HG03558 (cell line): ENCODE results near the gene EHBP1.
"Not testable (repeated sequence)": the region's sequence is repeated elsewhere in the genome, so short reads cannot be mapped to it uniquely, and the experiment has no call there.

Experiments
- ATAC-seq: cut with Tn5 transposase; IDR thresholded peaks from one replicate; pipeline ENCODE4 v1.9.1; 2021; ENCODE audit warnings: moderate number of reproducible peaks; ENCODE audit not compliant: unreplicated experiment; ENCODE audit errors: extremely low read depth

EHBP1 gene

DNA sequence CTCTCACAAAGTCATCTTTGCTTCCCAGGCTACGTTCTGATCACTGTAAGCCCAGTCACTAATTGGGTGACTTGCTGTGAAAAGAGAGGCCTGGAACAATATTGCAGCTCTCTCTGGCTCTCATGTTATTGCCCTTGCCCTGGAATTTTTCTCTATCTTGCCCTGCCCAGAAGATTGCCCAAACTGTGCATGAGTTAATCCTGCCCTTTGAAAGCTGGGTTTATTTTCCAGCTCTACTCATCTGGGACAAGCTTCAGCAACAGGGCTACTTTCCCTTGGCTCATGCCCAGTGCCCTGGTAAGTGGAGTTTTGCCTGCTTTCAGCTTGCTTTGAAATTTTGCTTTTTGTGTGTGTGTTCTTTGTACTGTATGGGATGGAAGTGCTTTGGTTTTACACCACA is 6.9 kb upstream of the EHBP1 start:
- ATAC-seq, result no peak

DNA sequence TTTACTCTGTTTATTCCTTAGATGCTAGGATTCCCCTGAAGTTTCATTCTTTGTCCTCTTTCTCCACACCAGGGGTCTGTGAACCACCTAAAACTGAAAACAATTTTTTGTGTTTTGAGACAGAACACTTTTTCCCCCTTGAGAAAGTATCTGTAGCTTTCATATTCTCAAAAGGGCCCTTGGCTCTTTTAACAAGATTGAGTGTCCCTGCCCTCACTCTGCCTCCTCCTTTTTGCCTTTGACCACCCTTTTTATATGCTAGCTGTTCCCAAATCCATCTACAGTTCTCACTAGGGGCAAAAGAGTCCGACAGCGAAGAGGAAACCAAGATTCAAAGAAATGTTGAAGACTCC is 883 bp upstream of the EHBP1 start:
- no peak for ATAC-seq

DNA sequence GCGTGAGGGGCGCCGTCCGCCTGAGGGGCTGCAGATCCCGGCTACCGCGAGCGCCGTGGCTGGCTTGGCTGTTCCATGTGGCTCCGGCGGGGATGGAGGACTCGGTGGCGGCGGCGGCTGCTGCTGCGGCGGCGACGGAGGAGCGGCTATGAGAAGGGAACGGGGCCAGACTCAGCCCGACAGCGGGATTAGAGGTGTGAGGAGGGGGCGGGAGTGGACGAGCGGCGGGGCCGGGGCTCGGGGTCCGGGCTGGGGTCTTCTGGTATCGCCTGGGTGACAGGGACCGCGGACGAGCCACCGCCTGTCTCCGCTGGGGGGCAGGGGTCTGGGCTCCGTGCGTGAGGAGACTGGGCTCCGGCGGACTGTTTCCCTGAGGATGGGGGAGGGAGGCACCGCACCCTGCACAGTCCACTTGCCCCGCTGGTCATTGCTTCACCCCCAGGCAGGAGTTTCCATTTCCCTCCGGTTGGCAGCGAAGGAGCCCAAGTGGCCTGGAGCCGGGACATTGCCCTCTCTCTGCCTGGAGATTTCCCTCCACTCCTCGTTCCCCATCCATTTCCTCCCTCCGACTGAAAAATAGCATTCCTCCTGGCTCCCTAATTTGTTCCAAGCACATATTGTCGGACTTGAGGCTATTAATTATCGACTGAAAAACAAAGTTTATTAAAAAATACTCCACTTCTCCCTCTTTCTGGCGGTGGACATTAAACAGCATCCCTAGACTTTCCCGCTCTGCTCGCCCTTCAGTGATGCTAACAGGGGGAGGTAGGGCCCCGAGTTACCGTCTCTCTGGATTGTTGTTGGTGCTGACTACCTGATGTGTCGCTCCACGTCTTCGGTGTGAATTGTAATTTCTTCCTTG is 577 bp downstream of the EHBP1 start:
- ATAC-seq, result no peak

DNA sequence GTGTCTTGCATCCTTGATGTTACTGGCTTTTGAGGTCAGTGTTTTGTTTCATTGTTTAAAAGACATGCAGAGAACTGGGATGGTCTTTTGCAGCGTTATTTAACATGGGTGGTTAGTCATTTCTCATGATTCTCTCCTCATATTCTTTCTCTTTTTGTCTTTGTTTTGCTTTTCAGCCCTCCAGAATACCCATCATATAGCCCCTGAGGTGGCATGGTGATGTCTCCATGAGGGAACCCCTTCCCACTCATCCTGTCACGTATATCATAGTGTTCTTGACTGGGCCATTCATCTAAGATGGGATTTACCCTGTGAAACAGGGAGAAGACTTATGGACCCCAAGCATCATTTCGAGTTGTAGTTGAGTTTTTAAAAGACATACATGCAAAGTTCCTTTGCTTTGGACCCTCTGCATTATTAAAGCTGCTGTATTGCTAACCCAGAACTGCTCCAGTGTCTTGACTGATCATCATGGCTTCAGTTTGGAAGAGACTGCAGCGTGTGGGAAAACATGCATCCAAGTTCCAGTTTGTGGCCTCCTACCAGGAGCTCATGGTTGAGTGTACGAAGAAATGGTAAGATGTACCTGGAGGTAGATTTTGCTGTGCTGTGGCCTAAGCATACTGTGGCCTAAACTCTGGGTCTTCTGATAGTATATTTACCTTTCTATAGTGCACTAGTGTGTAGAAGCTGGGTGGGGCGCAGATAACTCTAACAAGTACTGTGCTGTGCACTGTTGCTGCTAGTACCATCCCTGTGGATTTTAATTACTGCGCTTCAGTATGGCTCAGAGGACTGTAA is 1.4 kb downstream of the EHBP1 start:
- no peak for ATAC-seq

DNA sequence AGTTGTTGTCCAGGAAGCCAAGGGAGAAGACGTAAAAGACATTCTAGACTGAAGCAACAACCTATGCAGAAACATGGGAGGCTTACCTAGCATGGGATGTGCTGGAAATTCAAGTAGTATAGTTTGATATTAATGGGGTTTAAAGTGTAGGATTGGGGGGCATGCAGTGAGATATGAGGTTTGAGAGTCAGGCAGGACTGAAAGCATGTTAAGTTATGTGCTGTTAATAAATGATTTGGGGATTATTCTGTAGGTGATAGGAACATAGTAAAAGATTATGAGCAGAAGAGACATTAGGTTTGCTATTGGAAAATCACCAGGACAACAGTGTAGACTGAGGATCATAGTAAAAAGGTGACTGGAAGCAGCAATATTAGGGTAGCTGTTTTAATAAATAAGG is 3.2 kb downstream of the EHBP1 start:
- ATAC-seq, result no peak

DNA sequence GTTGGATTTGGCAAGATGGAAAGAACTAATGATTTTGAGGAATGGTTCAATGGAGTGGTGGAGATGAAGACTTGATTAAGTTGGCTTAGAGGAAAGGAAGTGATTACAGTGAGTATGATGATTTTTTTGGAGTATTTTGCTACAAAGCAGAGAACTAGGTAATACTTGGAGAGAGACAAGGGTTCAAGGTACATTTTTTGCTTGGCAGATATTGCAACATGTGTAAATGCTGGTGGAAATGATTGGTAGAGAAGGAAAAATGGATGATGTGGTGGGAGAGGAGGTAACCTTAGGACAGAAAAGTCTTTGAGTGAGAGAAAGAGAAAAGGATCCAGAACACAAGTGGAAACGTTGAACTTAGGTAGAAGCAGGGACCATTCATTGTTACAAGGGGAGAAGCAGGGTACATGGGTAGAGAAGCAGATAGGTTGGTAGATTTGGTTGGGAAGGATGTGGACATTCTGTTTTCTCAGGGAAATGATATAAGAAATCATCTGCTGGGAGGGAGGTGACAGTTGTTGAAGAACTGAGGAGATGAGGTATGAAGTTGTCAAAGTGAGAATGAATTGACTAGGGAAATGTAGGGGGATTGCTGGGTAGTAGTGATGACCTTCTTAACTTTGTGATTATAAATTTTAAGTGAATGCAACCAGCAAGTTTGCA is 6.5 kb downstream of the EHBP1 start:
- no peak for ATAC-seq

DNA sequence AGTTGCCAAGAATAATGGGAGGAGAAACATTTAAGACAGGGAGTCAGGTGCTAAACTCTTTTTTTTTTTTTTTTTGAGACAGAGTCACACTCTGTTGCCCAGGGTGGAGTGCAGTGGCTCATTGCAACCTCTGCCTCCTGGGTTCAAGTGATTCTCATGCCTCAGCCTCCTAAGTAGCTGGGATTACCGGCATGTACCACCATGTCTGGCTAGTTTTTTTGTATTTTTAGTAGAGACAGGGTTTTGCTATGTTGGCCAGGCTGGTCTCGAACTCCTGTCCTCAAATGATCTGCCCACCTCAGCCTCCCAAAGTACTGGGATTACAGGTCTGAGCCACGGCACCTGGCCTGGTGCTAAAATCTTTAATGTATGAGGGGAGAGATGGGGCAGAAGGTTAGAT is 7.7 kb downstream of the EHBP1 start:
- not testable (repeated sequence) for ATAC-seq

DNA sequence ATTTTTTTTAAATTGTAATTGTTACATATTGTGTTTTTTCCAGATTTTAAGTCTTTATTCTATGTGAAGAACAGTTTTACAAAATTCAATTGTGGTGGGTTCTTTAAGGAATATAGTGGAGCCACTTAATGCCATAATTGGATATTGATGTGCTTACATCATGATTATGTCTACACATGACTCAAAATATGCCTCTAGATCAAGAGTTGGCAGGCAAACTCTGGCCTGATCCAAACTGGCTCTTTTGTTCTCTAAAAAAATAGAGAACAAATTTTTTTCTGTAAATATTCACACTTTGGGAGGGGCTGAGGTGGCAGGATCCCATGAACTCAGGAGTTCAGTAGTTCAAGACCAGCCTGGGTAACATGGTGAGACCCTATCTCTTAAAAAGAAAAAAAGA is 8.3 kb downstream of the EHBP1 start:
- no peak for ATAC-seq

DNA sequence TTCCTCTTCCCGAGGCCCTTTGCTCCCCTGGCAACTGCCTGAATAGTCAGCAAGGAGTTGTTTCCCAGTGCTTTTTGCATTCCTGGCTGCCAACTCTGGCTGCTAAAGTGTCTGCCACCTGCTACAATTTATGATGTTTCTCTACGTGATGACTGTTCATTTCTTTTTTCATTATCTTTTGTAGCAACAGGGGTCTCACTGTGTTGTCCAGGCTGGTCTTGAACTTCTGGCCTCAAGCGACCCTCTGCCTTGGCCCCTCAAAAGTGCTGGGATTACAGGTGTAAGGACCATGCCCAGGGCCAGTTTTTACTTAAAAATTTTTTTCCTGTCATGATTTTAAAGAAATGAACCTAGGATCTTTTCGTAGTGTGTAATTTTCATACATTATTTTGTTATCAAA is 11.3 kb downstream of the EHBP1 start:
- ATAC-seq, result no peak

DNA sequence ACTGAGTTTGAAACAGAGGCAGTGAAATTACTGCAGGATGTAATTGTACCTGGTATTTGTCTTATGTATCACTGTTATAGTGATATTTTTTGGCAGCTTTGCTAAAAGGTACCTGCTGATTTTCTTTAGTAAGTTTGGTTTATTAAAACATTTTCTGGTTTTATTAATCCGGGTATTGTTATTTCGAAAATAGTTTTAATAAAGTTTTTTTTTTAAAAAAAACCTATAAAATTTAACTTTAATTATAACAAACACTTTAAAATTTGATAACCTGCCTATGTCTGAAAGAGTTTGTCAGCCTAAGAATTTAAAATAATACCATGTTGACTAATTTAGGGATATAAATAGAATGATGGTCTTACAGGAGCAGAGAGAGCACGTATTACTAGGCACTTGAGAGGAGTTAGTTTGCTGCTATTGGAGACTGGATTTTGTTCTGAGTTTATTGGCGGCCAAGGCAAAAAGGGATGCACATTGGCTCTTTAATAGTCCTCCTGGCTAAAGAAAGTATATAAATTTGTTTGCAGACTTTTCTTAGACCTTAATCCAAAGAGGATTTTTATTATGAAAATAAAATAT is 12.1 kb downstream of the EHBP1 start:
- ATAC-seq, result no peak

DNA sequence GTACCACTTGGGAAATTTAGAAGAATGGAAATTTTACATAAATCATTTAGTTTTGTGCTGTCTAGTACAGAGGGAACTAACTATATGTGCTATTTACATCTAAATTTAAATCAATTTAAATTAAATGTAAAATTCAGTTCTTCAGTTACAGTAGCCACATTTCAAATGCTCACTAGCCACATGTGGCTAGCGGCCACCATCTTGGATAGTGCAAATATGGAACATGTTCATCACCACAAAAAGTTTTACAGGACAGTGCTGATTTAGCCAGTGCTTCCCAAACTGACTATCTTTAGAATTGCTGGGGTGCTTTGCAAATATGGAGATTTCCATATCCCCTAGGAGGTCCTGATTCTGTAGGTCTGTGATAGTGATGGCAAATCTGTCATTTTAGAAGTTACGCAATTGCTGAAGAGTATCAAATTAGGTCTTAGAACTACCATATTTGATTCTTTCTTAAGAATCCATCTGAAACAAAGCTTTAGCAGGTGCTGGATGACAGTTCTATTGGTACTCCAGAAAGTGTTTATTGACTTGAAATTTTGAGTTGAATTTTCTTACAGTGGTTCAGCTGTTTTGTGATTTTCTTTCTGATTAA is 12.8 kb downstream of the EHBP1 start:
- ATAC-seq, result no peak

DNA sequence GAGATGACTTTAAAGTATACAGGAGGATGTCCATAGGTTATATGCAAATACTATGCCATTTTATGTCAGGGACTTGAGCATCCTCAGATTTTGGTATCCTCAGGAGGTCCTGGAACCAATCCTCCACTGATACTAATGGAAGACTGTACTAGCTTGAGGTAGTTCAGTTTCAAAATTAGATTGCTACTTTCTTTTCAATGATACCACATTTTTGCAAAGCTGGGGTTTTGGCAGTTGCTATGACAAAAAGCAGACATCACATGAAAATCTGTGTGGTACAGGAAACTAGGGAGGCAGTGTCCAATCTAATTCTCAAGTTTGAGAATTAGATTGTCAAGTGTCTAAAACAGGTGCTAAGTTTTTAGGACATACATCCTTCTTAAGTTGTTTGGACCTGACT is 14.2 kb downstream of the EHBP1 start:
- no peak for ATAC-seq

DNA sequence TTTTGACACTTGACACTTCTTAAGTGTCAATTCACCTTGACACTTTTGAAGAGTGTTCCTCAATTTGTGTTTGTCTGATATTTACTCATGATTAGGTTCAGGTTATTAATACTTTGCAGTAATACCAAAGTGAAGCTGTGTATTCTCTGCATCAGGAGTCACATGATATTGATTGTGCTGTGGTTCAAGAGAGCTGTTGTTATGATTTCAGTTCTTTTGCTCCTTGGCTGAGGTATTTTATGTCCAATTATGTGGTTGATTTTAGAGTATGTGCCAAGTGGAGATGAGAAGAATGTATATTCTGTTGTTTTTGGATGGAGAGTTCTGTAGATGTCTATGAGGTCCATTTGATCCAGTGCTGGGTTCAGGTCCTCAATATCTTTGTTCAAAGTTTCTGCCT is 17.2 kb downstream of the EHBP1 start:
- ATAC-seq, result no peak

DNA sequence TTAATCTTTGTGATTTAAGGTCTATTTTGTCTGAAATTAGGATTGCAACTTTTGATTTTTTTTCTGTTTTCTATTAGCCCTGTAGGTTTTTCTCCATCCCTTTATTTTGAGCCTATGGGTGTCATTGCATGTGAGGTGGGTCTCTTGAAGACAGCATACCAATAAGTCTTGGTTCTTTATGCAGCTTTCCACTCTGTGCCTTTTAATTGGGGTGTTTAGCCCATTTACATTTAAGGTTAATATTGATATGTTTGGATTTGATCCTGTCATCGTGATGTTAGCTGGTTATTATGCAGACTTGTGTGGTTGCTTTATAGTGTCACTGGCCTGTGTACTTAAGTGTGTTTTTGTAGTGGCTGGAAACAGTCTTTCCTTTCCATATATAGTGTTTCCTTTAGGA is 17.7 kb downstream of the EHBP1 start:
- ATAC-seq, result no peak

DNA sequence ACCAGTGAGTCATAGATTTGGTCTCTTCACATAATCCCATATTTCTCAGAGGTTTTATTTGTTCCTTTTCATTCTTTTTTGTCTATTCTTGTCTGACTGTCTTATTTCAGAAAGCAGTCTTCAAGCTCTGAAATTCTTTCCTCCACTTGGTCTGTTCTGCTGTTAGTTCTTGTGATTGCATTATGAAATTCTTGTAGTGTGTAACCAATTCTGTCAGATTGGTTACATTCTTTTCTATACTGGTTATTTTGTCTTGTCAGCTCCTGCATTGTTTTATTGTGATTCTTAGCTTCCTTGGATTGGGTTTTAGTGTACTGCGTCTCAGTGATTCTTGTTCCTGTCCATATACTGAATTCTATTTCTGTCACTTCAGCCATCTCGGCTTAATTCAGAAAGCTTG is 18.6 kb downstream of the EHBP1 start:
- ATAC-seq, result no peak

DNA sequence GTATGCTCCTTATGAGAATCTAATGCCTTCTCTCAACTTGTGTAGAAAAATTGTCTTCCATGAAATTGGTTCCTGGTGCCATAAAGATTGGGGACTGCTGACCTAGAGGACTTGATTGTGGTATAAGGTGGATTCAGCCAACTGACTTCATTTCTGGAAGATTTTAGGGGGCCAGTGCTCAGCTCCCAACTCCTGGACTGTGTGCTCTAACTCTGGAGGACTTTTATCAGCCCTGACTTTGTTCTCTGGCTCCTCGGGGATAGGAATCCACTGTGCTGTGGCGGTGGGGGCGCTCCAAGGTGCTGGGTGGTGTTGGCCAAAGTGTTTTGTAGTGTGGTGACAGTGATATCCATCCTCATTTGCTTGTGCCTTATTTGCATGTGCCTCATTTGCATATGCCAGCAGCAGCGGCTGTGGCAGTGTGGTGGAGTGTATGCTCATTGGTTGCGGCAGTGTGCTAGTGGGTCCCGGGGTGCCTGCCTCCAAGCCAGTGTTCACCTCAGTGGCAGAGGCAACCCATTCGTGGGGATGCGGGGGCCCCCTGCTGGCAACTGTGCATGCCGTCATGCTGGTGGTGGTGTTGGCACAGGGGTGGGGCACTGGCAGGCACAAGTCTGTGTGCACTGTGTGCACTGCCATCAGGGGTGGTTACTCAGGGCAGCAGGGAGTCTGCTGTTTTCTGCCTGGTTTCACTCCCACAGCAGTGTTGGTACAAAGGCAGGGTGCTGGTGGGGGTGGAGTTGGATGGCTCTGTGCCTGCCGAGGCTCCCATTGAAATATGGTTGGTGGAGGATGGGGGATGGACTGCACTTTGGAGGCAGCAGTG is 19.6 kb downstream of the EHBP1 start:
- ATAC-seq, result no peak

DNA sequence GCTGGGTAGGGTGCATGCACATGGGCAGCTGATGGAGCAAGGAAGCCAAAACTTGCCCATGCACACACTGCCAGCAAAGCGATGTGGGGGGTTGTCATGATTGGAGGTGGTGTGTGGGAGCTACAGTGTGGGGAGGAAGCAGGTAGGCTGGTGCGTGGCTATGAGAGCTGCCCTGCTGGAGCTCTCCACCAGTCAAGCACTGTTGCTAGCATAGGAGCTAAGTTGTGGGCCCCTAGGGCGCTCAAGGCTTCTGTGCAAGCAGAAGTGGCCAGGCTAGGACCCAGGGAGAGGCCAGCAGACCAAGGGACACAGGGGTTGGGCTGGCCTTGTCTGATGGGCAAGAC is 20.2 kb downstream of the EHBP1 start:
- no peak for ATAC-seq

DNA sequence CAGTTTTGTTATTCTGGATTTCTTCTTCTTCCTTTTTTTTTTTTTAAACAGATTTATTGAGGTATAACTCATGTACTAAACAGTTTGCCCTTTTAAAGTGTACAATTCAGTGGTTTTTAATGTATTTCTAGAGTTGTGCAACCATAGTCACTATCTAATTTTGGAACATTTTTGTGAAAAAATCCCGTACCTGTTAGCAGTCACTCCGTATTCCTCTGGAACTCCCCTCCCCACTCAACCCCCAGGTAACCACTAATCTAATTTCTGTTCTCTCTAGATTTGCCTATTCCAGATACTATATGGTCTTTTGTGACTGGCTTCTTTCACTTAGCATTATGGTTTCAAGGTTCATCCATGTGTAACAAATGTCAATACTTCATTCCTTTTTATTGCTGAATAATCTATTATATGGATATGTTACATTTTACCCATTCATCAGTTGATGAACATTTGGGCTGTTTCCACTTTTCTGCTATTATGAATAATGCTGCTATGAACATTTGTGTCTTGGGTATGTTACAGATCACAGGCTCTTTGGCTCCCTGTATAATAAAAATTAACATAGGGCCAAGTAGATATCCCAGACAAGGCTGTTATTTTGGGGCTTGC is 21.9 kb downstream of the EHBP1 start:
- no peak for ATAC-seq

DNA sequence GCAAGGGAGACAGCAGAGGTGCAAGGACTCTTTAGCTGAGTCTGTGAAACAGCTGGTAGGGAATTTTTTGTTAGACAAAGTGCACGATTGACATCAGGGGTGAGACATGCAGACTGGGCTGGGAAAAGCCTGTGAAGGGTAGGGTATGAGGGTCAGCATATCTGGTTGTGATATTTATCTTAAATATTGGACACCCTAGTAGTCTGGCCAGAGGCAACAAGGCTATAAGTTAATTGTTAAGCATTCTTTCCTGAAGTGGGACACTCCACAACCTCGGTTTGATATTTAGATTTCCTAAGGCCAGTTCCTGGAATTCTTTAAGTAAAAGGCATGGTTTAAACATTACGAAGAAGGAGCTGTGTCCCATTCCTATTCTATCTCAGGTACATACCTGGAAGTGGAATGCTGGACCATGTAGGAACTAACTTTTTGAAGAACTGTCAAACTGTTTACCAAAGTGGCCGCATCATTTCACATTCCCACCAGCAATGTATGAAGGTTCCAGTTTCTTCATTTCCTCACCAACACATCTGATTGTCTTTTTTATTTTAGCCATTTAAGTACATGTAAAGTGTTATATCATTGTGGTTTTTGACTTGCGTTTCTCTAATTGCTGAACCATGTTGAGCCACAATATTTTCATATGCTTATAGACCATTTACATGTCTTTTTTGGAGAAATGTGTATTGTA is 22.5 kb downstream of the EHBP1 start:
- ATAC-seq, result no peak
